ENCODE data around the gene DOCK6. TPM values are rescaled to one million over a fixed set of nuclear protein-coding genes. Genes with fewer than 3 reads are reported as not detected.
"Not testable (repeated sequence)": the region's sequence is repeated elsewhere in the genome, so short reads cannot be mapped to it uniquely, and the experiment has no call there.

Gene DOCK6
- total and polyA plus RNA-seq, 5 donors from 2014 or later, result 0.07 to 2.8 (median 0.59) TPM; not detected in 1

- no peaks in the 10 kb centered on the region for H3K4me1 ChIP-seq (ENCODE audit: control insufficient read depth, insufficient read depth, low read length, poor library complexity, severe bottlenecking)
- H3K27ac ChIP-seq (ENCODE audit: insufficient read depth, low read length, poor library complexity, severe bottlenecking), result no peak overlapping the region
- Mint-ChIP-seq H3K4me3 (no peak overlapping the region), H3K9me3 (peaks cover 0 to 3% (median 0%) of the 10 kb centered on the region in 7 donors), H3K4me1 (no peaks in the 10 kb centered on the region), H3K27me3 (peaks cover 10% of the 10 kb centered on the region), H3K36me3 (no peaks in the 10 kb centered on the region), H3K27ac (no peak overlapping the region)
- H3K9me3 ChIP-seq (ENCODE audit: control insufficient read depth in 2 of 2, low read length in 2 of 2), result no peaks in the 10 kb centered on the region
- no peak for ATAC-seq (ENCODE audit: low read depth in 2 of 2)
- no peaks in the 10 kb centered on the region for H3K36me3 ChIP-seq (ENCODE audit: control insufficient read depth, insufficient read depth, low read length)
- no peaks in the 10 kb centered on the region for H3K27me3 ChIP-seq (ENCODE audit: control insufficient read depth, insufficient read depth, low read length)
- no peak overlapping the region for H3K4me3 ChIP-seq (ENCODE audit: low read depth, low read length)
- no peak for DNase-seq
Observed at GRCh38 chr19:11168568-11168967, 93.8 kb downstream of the DOCK6 start.

GRCh38 chr19:11166281-11167142, 95.8 kb downstream of the DOCK6 start:
- no peaks in the 10 kb centered on the region for H3K36me3 ChIP-seq (ENCODE audit: control insufficient read depth, insufficient read depth, low read length)
- DNase-seq, result no peak
- peaks cover 0 to 2% (median 0%) of the 10 kb centered on the region in 7 donors for H3K9me3 Mint-ChIP-seq
- no peaks in the 10 kb centered on the region for H3K36me3 Mint-ChIP-seq
- H3K27ac Mint-ChIP-seq, result peak overlapping the region in 1 of 3 donors; percentile 74
- peaks cover 10% of the 10 kb centered on the region for H3K27me3 Mint-ChIP-seq
- no peaks in the 10 kb centered on the region for H3K9me3 ChIP-seq (ENCODE audit: control insufficient read depth in 2 of 2, low read length in 2 of 2)
- no peak for ATAC-seq (ENCODE audit: low read depth in 2 of 2)
- no peak overlapping the region for H3K4me3 ChIP-seq (ENCODE audit: low read depth, low read length)
- H3K27me3 ChIP-seq (ENCODE audit: control insufficient read depth, insufficient read depth, low read length), result no peaks in the 10 kb centered on the region
- H3K4me1 ChIP-seq (ENCODE audit: control insufficient read depth, insufficient read depth, low read length, poor library complexity, severe bottlenecking), result no peaks in the 10 kb centered on the region
- no peak overlapping the region for H3K27ac ChIP-seq (ENCODE audit: insufficient read depth, low read length, poor library complexity, severe bottlenecking)
- H3K4me1 Mint-ChIP-seq, result no peaks in the 10 kb centered on the region
- no peak overlapping the region for H3K4me3 Mint-ChIP-seq

- H3K27ac Mint-ChIP-seq, result no peak overlapping the region
- peak overlapping the region in 1 of 4 donors; percentile 54 for H3K4me3 Mint-ChIP-seq
- Histone ChIP-seq H3K27ac (ENCODE audit: insufficient read depth, low read length, poor library complexity, severe bottlenecking) (no peak overlapping the region), H3K36me3 (ENCODE audit: control insufficient read depth, insufficient read depth, low read length) (no peaks in the 10 kb centered on the region), H3K4me3 (ENCODE audit: low read depth, low read length) (no peak overlapping the region), H3K4me1 (ENCODE audit: control insufficient read depth, insufficient read depth, low read length, poor library complexity, severe bottlenecking) (no peaks in the 10 kb centered on the region), H3K27me3 (ENCODE audit: control insufficient read depth, insufficient read depth, low read length) (no peaks in the 10 kb centered on the region), H3K9me3 (ENCODE audit: control insufficient read depth in 2 of 2, low read length in 2 of 2) (no peaks in the 10 kb centered on the region)
- peaks cover 0 to 2% (median 0%) of the 10 kb centered on the region in 7 donors for H3K9me3 Mint-ChIP-seq
- DNase-seq (no peak), ATAC-seq (ENCODE audit: low read depth in 2 of 2) (no peak)
- no peaks in the 10 kb centered on the region for H3K4me1 Mint-ChIP-seq
- no peaks in the 10 kb centered on the region for H3K36me3 Mint-ChIP-seq
- H3K27me3 Mint-ChIP-seq, result peaks cover 10% of the 10 kb centered on the region
Observed at GRCh38 chr19:11165486-11166030, 96.8 kb downstream of the DOCK6 start.

GRCh38 chr19:11164879-11165406, 97.4 kb downstream of the DOCK6 start:
- peak overlapping the region in 1 of 4 donors; percentile 10 for H3K4me3 Mint-ChIP-seq

GRCh38 chr19:11164296-11164695, 98.0 kb downstream of the DOCK6 start:
- Histone ChIP-seq H3K27me3 (ENCODE audit: control insufficient read depth, insufficient read depth, low read length) (no peaks in the 10 kb centered on the region), H3K27ac (ENCODE audit: insufficient read depth, low read length, poor library complexity, severe bottlenecking) (no peak overlapping the region), H3K9me3 (ENCODE audit: control insufficient read depth in 2 of 2, low read length in 2 of 2) (no peaks in the 10 kb centered on the region), H3K4me3 (ENCODE audit: low read depth, low read length) (no peak overlapping the region), H3K36me3 (ENCODE audit: control insufficient read depth, insufficient read depth, low read length) (no peaks in the 10 kb centered on the region), H3K4me1 (ENCODE audit: control insufficient read depth, insufficient read depth, low read length, poor library complexity, severe bottlenecking) (no peaks in the 10 kb centered on the region)
- H3K27me3 Mint-ChIP-seq, result peaks cover 6% of the 10 kb centered on the region
- no peaks in the 10 kb centered on the region for H3K36me3 Mint-ChIP-seq
- H3K4me3 Mint-ChIP-seq, result no peak overlapping the region
- no peaks in the 10 kb centered on the region for H3K4me1 Mint-ChIP-seq
- peak overlapping the region in 1 of 3 donors; percentile 38 for H3K27ac Mint-ChIP-seq
- DNase-seq, result no peak
- peaks cover 0 to 2% (median 0%) of the 10 kb centered on the region in 7 donors for H3K9me3 Mint-ChIP-seq
- ATAC-seq (ENCODE audit: low read depth in 2 of 2), result no peak

More at GRCh38 chr19:11164879-11165406, 97.4 kb downstream of the DOCK6 start:
- no peak for DNase-seq
- no peak overlapping the region for H3K27ac ChIP-seq (ENCODE audit: insufficient read depth, low read length, poor library complexity, severe bottlenecking)
- H3K9me3 Mint-ChIP-seq, result peaks cover 0 to 2% (median 0%) of the 10 kb centered on the region in 7 donors
- H3K36me3 ChIP-seq (ENCODE audit: control insufficient read depth, insufficient read depth, low read length), result no peaks in the 10 kb centered on the region
- no peak overlapping the region for H3K4me3 ChIP-seq (ENCODE audit: low read depth, low read length)
- H3K9me3 ChIP-seq (ENCODE audit: control insufficient read depth in 2 of 2, low read length in 2 of 2), result no peaks in the 10 kb centered on the region
- H3K36me3 Mint-ChIP-seq, result no peaks in the 10 kb centered on the region
- no peaks in the 10 kb centered on the region for H3K4me1 Mint-ChIP-seq
- H3K27me3 Mint-ChIP-seq, result peaks cover 8% of the 10 kb centered on the region
- no peaks in the 10 kb centered on the region for H3K27me3 ChIP-seq (ENCODE audit: control insufficient read depth, insufficient read depth, low read length)
- H3K27ac Mint-ChIP-seq, result no peak overlapping the region
- no peaks in the 10 kb centered on the region for H3K4me1 ChIP-seq (ENCODE audit: control insufficient read depth, insufficient read depth, low read length, poor library complexity, severe bottlenecking)
- no peak for ATAC-seq (ENCODE audit: low read depth in 2 of 2)

GRCh38 chr19:11160440-11160768, 101.9 kb downstream of the DOCK6 start:
- H3K4me3 Mint-ChIP-seq; H3K27me3 ChIP-seq (ENCODE audit: control insufficient read depth, insufficient read depth, low read length); H3K27me3 Mint-ChIP-seq; H3K36me3 ChIP-seq (ENCODE audit: control insufficient read depth, insufficient read depth, low read length); H3K27ac ChIP-seq (ENCODE audit: insufficient read depth, low read length, poor library complexity, severe bottlenecking); H3K4me3 ChIP-seq (ENCODE audit: low read depth, low read length); ATAC-seq (ENCODE audit: low read depth in 2 of 2); H3K36me3 Mint-ChIP-seq; H3K27ac Mint-ChIP-seq; DNase-seq; H3K9me3 Mint-ChIP-seq; H3K9me3 ChIP-seq (ENCODE audit: control insufficient read depth in 2 of 2, low read length in 2 of 2); H3K4me1 ChIP-seq (ENCODE audit: control insufficient read depth, insufficient read depth, low read length, poor library complexity, severe bottlenecking): not testable (repeated sequence)
- H3K4me1 Mint-ChIP-seq, result peaks cover 0 to 10% (median 4%) of the 10 kb centered on the region in 4 donors

GRCh38 chr19:11159598-11160439, 102.5 kb downstream of the DOCK6 start:
- Mint-ChIP-seq H3K36me3 (no peaks in the 10 kb centered on the region), H3K4me1 (peaks cover 0 to 12% (median 6%) of the 10 kb centered on the region in 4 donors), H3K27ac (no peak overlapping the region), H3K4me3 (peak overlapping the region in 1 of 4 donors; percentile 38), H3K27me3 (peaks cover 5% of the 10 kb centered on the region), H3K9me3 (no peaks in the 10 kb centered on the region)
- Histone ChIP-seq H3K27me3 (ENCODE audit: control insufficient read depth, insufficient read depth, low read length) (no peaks in the 10 kb centered on the region), H3K4me3 (ENCODE audit: low read depth, low read length) (no peak overlapping the region), H3K4me1 (ENCODE audit: control insufficient read depth, insufficient read depth, low read length, poor library complexity, severe bottlenecking) (peaks cover 12% of the 10 kb centered on the region), H3K36me3 (ENCODE audit: control insufficient read depth, insufficient read depth, low read length) (no peaks in the 10 kb centered on the region), H3K27ac (ENCODE audit: insufficient read depth, low read length, poor library complexity, severe bottlenecking) (no peak overlapping the region), H3K9me3 (ENCODE audit: control insufficient read depth in 2 of 2, low read length in 2 of 2) (no peaks in the 10 kb centered on the region)
- no peak for ATAC-seq (ENCODE audit: low read depth in 2 of 2)
- no peak for DNase-seq
